ENCODE results near the gene ETFB.

The ETFB gene

GRCh38 chr19:51389143-51389542 lies 23.0 kb upstream of the ETFB start:
- Histone ChIP-seq H3K36me3 (replicated peaks) (no peaks in the 10 kb centered on the region), H3K4me1 (peaks cover 6% of the 10 kb centered on the region), H3K9me3 (no peaks in the 10 kb centered on the region), H3K27me3 (ENCODE audit: low read depth) (no peaks in the 10 kb centered on the region), H3K4me3 (no peak overlapping the region)
- in situ Hi-C loops (cut with MboI; ENCODE audit: low sequenced_read_pairs), result no loop called here
- DNase-seq (ENCODE audit: low spot score in 2 of 2), result no peak

- no peaks in the 10 kb centered on the region for H3K9me3 ChIP-seq
- in situ Hi-C loops (cut with MboI; ENCODE audit: low sequenced_read_pairs), result no loop called here
- H3K4me1 ChIP-seq, result no peaks in the 10 kb centered on the region
- H3K27me3 ChIP-seq (ENCODE audit: low read depth), result no peaks in the 10 kb centered on the region
- no peak for DNase-seq (ENCODE audit: low spot score in 2 of 2)
- no peaks in the 10 kb centered on the region for H3K36me3 ChIP-seq (replicated peaks)
- H3K4me3 ChIP-seq, result no peak within 1 kb of the TSS
Observed at GRCh38 chr19:51387924-51388389, 21.8 kb upstream of the ETFB start, which contains the start of gene LIM2. TSS of gene LIM2 (minus strand) at chr19:51387974. CDS start at chr19:51387443, 531 bp downstream.

- no peak overlapping the region for H3K4me3 ChIP-seq
- H3K4me1 ChIP-seq, result no peaks in the 10 kb centered on the region
- H3K27me3 ChIP-seq (ENCODE audit: low read depth), result no peaks in the 10 kb centered on the region
- H3K36me3 ChIP-seq (replicated peaks), result no peaks in the 10 kb centered on the region
- no peak for DNase-seq (ENCODE audit: low spot score in 2 of 2)
- in situ Hi-C loops (cut with MboI; ENCODE audit: low sequenced_read_pairs), result no loop called here
- no peaks in the 10 kb centered on the region for H3K9me3 ChIP-seq
Observed at GRCh38 chr19:51386882-51387520, 20.8 kb upstream of the ETFB start.

- H3K9me3 ChIP-seq, result no peaks in the 10 kb centered on the region
- no peaks in the 10 kb centered on the region for H3K27me3 ChIP-seq (ENCODE audit: low read depth)
- no peaks in the 10 kb centered on the region for H3K4me1 ChIP-seq
- DNase-seq (ENCODE audit: low spot score in 2 of 2), result no peak
- H3K36me3 ChIP-seq (replicated peaks), result no peaks in the 10 kb centered on the region
- H3K4me3 ChIP-seq, result no peak overlapping the region
- in situ Hi-C loops (cut with MboI; ENCODE audit: low sequenced_read_pairs), result no loop called here
Observed at GRCh38 chr19:51382004-51382403, 15.8 kb upstream of the ETFB start.

- in situ Hi-C loops (cut with MboI; ENCODE audit: low sequenced_read_pairs), result no loop called here
- Histone ChIP-seq H3K4me1 (no peaks in the 10 kb centered on the region), H3K4me3 (no peak overlapping the region), H3K36me3 (replicated peaks) (no peaks in the 10 kb centered on the region), H3K27me3 (ENCODE audit: low read depth) (no peaks in the 10 kb centered on the region), H3K9me3 (no peaks in the 10 kb centered on the region)
- DNase-seq (ENCODE audit: low spot score in 2 of 2), result no peak
Observed at GRCh38 chr19:51380379-51380778, 14.2 kb upstream of the ETFB start.

- H3K36me3 ChIP-seq (replicated peaks), result no peaks in the 10 kb centered on the region
- H3K27me3 ChIP-seq (ENCODE audit: low read depth), result no peaks in the 10 kb centered on the region
- no peak overlapping the region for H3K4me3 ChIP-seq
- in situ Hi-C loops (cut with MboI; ENCODE audit: low sequenced_read_pairs), result no loop called here
- no peaks in the 10 kb centered on the region for H3K9me3 ChIP-seq
- no peaks in the 10 kb centered on the region for H3K4me1 ChIP-seq
- DNase-seq (ENCODE audit: low spot score in 2 of 2), result no peak
Observed at GRCh38 chr19:51377422-51377821, 11.2 kb upstream of the ETFB start.

GRCh38 chr19:51375504-51376221 lies 9.5 kb upstream of the ETFB start:
- Histone ChIP-seq H3K36me3 (replicated peaks) (no peaks in the 10 kb centered on the region), H3K4me3 (no peak overlapping the region), H3K4me1 (no peaks in the 10 kb centered on the region), H3K27me3 (ENCODE audit: low read depth) (no peaks in the 10 kb centered on the region), H3K9me3 (no peaks in the 10 kb centered on the region)
- DNase-seq (ENCODE audit: low spot score in 2 of 2), result no peak
- in situ Hi-C loops (cut with MboI; ENCODE audit: low sequenced_read_pairs), result no loop called here

GRCh38 chr19:51372649-51373504 lies 6.7 kb upstream of the ETFB start, which contains the start of gene NKG7:
TSS of gene NKG7 (minus strand) at chr19:51372654. CDS start at chr19:51372535, 119 bp downstream.
- in situ Hi-C loops (cut with MboI; ENCODE audit: low sequenced_read_pairs), result no loop called here
- Histone ChIP-seq H3K4me3 (no peak within 1 kb of the TSS), H3K9me3 (no peaks in the 10 kb centered on the region), H3K4me1 (peaks cover 4% of the 10 kb centered on the region; the same call in 1 of the 2 replicates), H3K36me3 (replicated peaks) (no peaks in the 10 kb centered on the region), H3K27me3 (ENCODE audit: low read depth) (no peaks in the 10 kb centered on the region)
- no peak for DNase-seq (ENCODE audit: low spot score in 2 of 2)

- in situ Hi-C loops (cut with MboI; ENCODE audit: low sequenced_read_pairs), result no loop called here
- Histone ChIP-seq H3K9me3 (no peaks in the 10 kb centered on the region), H3K27me3 (ENCODE audit: low read depth) (no peaks in the 10 kb centered on the region), H3K4me3 (no peak overlapping the region), H3K36me3 (replicated peaks) (no peaks in the 10 kb centered on the region), H3K4me1 (peaks cover 4% of the 10 kb centered on the region; the same call in 1 of the 2 replicates)
- DNase-seq (ENCODE audit: low spot score in 2 of 2), result no peak
Observed at GRCh38 chr19:51372021-51372648, 5.9 kb upstream of the ETFB start.

- peaks cover 4% of the 10 kb centered on the region; the same call in 1 of the 2 replicates for H3K4me1 ChIP-seq
- in situ Hi-C loops (cut with MboI; ENCODE audit: low sequenced_read_pairs), result no loop called here
- H3K36me3 ChIP-seq (replicated peaks), result no peaks in the 10 kb centered on the region
- DNase-seq (ENCODE audit: low spot score in 2 of 2), result no peak
- H3K4me3 ChIP-seq, result no peak overlapping the region
- H3K27me3 ChIP-seq (ENCODE audit: low read depth), result no peaks in the 10 kb centered on the region
- H3K9me3 ChIP-seq, result no peaks in the 10 kb centered on the region
Observed at GRCh38 chr19:51371186-51371690, 5.0 kb upstream of the ETFB start.

- Histone ChIP-seq H3K4me1 (peaks cover 4% of the 10 kb centered on the region; the same call in 1 of the 2 replicates), H3K4me3 (no peak overlapping the region), H3K27me3 (ENCODE audit: low read depth) (no peaks in the 10 kb centered on the region), H3K9me3 (no peaks in the 10 kb centered on the region), H3K36me3 (replicated peaks) (no peaks in the 10 kb centered on the region)
- no peak for DNase-seq (ENCODE audit: low spot score in 2 of 2)
- in situ Hi-C loops (cut with MboI; ENCODE audit: low sequenced_read_pairs), result no loop called here
Observed at GRCh38 chr19:51370230-51370629, 4.0 kb upstream of the ETFB start.

- in situ Hi-C loops (cut with MboI; ENCODE audit: low sequenced_read_pairs), result no loop called here
- H3K9me3 ChIP-seq, result no peaks in the 10 kb centered on the region
- no peaks in the 10 kb centered on the region for H3K36me3 ChIP-seq (replicated peaks)
- H3K4me1 ChIP-seq, result peaks cover 4% of the 10 kb centered on the region; the same call in 1 of the 2 replicates
- H3K27me3 ChIP-seq (ENCODE audit: low read depth), result no peaks in the 10 kb centered on the region
- H3K4me3 ChIP-seq, result peak within 1 kb of the TSS; percentile 79
- no peak for DNase-seq (ENCODE audit: low spot score in 2 of 2)
Observed at GRCh38 chr19:51368366-51369282, 2.4 kb upstream of the ETFB start, which contains the start of gene CLDND2. TSS of gene CLDND2 (minus strand) at chr19:51369003. CDS start at chr19:51368577, 426 bp downstream.

All from HAP-1 (cell line).